BE2C (cell line): ENCODE data around the gene ME2.

Source experiments
- DNase-seq: peaks from one replicate; pipeline ENCODE4 v3.0.0-alpha.2; 2020
- H3K27me3 ChIP-seq: fragments of 250-450 bp; sonication (Bioruptor Pico); 2 replicates; pipeline ENCODE4 v1.5.1; 2020; ENCODE audit warnings: mild to moderate bottlenecking
- H3K36me3 ChIP-seq: fragments of 250-450 bp; sonication (Bioruptor Pico); 2 replicates; pipeline ENCODE4 v1.5.1; 2020; ENCODE audit warnings: mild to moderate bottlenecking
- H3K4me1 ChIP-seq: fragments of 250-450 bp; sonication (Bioruptor Pico); 2 replicates; pipeline ENCODE4 v1.5.1; 2020
- H3K4me3 ChIP-seq: 2 replicates; pipeline ENCODE4 v1.5.1; 2011; ENCODE audit warnings: low read depth, low read length
- H3K9me3 ChIP-seq: fragments of 250-450 bp; sonication (Bioruptor Pico); 2 replicates; pipeline ENCODE4 v1.5.1; 2020
- CTCF ChIP-seq: IDR thresholded peaks from 2 replicates; pipeline ENCODE4 v1.5.1; 2012; ENCODE audit warnings: mild to moderate bottlenecking, low read depth, low read length

ME2 gene

GRCh38 chr18:50949185-50949584, 70.3 kb downstream of the ME2 start:
- no peak for DNase-seq

GRCh38 chr18:50950626-50951025, 71.7 kb downstream of the ME2 start:
- no peaks in the 10 kb centered on the region for H3K36me3 ChIP-seq
- no peak for DNase-seq
- H3K4me1 ChIP-seq = no peaks in the 10 kb centered on the region
- H3K27me3 ChIP-seq = no peaks in the 10 kb centered on the region
- no peak for TF ChIP-seq CTCF
- no peaks in the 10 kb centered on the region for H3K9me3 ChIP-seq
- H3K4me3 ChIP-seq = no peak overlapping the region

More at GRCh38 chr18:50949185-50949584, 70.3 kb downstream of the ME2 start:
- Histone ChIP-seq H3K9me3 (no peaks in the 10 kb centered on the region), H3K4me1 (no peaks in the 10 kb centered on the region), H3K36me3 (no peaks in the 10 kb centered on the region), H3K4me3 (no peak overlapping the region), H3K27me3 (no peaks in the 10 kb centered on the region)
- TF ChIP-seq CTCF = no peak

GRCh38 chr18:50953822-50954221, 74.9 kb downstream of the ME2 start:
- H3K36me3 ChIP-seq = no peaks in the 10 kb centered on the region
- no peak overlapping the region for H3K4me3 ChIP-seq
- H3K4me1 ChIP-seq = no peaks in the 10 kb centered on the region
- DNase-seq = no peak
- no peak for TF ChIP-seq CTCF
- H3K9me3 ChIP-seq = no peaks in the 10 kb centered on the region
- H3K27me3 ChIP-seq = no peaks in the 10 kb centered on the region

- H3K4me3 ChIP-seq = no peak overlapping the region
- no peak for DNase-seq
- no peaks in the 10 kb centered on the region for H3K4me1 ChIP-seq
- H3K9me3 ChIP-seq = no peaks in the 10 kb centered on the region
- TF ChIP-seq CTCF = no peak
- H3K36me3 ChIP-seq = no peaks in the 10 kb centered on the region
- H3K27me3 ChIP-seq = no peaks in the 10 kb centered on the region
Measured at GRCh38 chr18:50955253-50955652, 76.3 kb downstream of the ME2 start.

GRCh38 chr18:50956116-50956515, 77.2 kb downstream of the ME2 start:
- Histone ChIP-seq H3K9me3 (no peaks in the 10 kb centered on the region), H3K27me3 (no peaks in the 10 kb centered on the region), H3K4me1 (no peaks in the 10 kb centered on the region), H3K36me3 (no peaks in the 10 kb centered on the region), H3K4me3 (no peak overlapping the region)
- no peak for TF ChIP-seq CTCF
- no peak for DNase-seq

- Histone ChIP-seq H3K27me3 (no peaks in the 10 kb centered on the region), H3K9me3 (no peaks in the 10 kb centered on the region), H3K4me3 (no peak overlapping the region), H3K36me3 (no peaks in the 10 kb centered on the region), H3K4me1 (no peaks in the 10 kb centered on the region)
- TF ChIP-seq CTCF = no peak
- DNase-seq = no peak
Measured at GRCh38 chr18:50961974-50962373, 83.1 kb downstream of the ME2 start.
